Bronchus fibroblast of lung (primary cell): ENCODE measurements around the gene MUCL1. TPM values are rescaled to one million over a fixed set of nuclear protein-coding genes. Genes with fewer than 3 reads are reported as not detected.

Experiments used
- total RNA-seq: library from RNA; depleted of rRNA; stranded (reverse); fragments of >200 nt; gene quantifications from 2 replicates; pipeline ENCODE4 v1.2.3, GENCODE V29; 2015

MUCL1 gene
- total RNA-seq = not detected in 2 replicates

GRCh38 chr12:54853933-54854538 lies at the start of gene MUCL1:
MUCL1 (plus strand) TSS chr12:54854516; CDS start chr12:54854583, 67 bp downstream.

Other genes starting within 250 kb of the MUCL1 start
- gene LACRT, start 219.6 kb upstream of the MUCL1 start, total RNA-seq = not detected in 2 replicates
- gene DCD, start 206.2 kb upstream of the MUCL1 start, total RNA-seq = not detected in 2 replicates
- gene TESPA1, start 130.2 kb downstream of the MUCL1 start, total RNA-seq = not detected in 2 replicates
- not detected in 2 replicates for gene NEUROD4, start 165.5 kb downstream of the MUCL1 start, total RNA-seq